Measurements from ENCODE around the gene CD300E.

DNA sequence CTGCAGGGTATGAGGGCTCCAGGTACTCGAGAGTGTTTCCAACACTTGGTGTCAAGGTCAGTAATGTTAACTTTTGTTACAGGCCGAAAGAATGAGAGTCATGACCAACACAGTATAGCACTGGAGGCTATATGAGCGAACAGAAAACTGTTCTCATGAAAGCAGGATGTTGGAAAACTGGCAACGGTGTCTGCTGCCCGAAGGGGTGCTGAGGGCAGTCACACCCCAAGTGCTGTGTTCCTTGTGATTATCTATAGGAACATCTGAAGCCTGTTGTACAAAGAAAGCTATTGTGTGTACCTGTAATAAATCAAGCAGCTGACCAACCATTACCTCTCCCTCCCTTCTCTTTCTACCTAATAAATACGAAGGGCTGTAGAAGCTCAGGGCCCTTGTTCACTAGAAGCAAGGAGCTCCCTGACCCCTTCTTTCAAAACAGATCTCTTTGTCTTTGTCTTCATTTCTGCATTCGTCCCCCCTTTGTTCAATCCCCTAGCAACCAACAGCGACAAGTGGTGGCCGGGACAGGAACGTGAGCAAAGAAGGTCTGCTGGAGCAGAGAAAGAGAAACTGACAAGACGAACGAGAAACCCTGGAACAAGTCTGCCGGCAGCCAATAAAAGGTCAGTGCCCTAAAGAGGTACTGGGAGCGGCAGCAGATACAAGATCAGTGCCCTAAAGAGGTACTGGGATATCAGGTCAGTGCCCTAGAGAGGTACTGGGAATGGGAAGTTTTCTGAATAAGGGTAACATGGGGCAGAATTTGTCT lies 39.1 kb downstream of the CD300E start:
- TF ChIP-seq, protein P1, sequence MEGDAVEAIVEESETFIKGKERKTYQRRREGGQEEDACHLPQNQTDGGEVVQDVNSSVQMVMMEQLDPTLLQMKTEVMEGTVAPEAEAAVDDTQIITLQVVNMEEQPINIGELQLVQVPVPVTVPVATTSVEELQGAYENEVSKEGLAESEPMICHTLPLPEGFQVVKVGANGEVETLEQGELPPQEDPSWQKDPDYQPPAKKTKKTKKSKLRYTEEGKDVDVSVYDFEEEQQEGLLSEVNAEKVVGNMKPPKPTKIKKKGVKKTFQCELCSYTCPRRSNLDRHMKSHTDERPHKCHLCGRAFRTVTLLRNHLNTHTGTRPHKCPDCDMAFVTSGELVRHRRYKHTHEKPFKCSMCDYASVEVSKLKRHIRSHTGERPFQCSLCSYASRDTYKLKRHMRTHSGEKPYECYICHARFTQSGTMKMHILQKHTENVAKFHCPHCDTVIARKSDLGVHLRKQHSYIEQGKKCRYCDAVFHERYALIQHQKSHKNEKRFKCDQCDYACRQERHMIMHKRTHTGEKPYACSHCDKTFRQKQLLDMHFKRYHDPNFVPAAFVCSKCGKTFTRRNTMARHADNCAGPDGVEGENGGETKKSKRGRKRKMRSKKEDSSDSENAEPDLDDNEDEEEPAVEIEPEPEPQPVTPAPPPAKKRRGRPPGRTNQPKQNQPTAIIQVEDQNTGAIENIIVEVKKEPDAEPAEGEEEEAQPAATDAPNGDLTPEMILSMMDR (IDR thresholded peaks at IDR 0.05; ENCODE audit: low read depth, low read length) = no peak
- no peak for TF ChIP-seq EZH2phosphoT487 (IDR thresholded peaks at IDR 0.05; ENCODE audit: low read depth)

All from OCI-LY3 (cell line).